LNCaP clone FGC (cell line): ENCODE results near the gene CC2D1B.

ENCODE experiments used
- DNase-seq: peaks from one replicate; pipeline ENCODE4 v3.0.0-alpha.2; 2011; ENCODE audit warnings: low read depth
- H3K4me3 ChIP-seq: 2 replicates; pipeline ENCODE4 v1.5.1; 2011; ENCODE audit warnings: mild to moderate bottlenecking, low read depth, low read length, control low read depth
- CTCF ChIP-seq: IDR thresholded peaks from 2 replicates; pipeline ENCODE4 v1.5.1; 2012; ENCODE audit warnings: mild to moderate bottlenecking; ENCODE audit not compliant: control insufficient read depth, insufficient read depth; ENCODE audit errors: extremely low read depth

Gene CC2D1B

GRCh38 chr1:52306227-52307006 is 59.6 kb downstream of the CC2D1B start:
- no peak overlapping the region for H3K4me3 ChIP-seq
- DNase-seq: no peak
- no peak for TF ChIP-seq CTCF

DNA sequence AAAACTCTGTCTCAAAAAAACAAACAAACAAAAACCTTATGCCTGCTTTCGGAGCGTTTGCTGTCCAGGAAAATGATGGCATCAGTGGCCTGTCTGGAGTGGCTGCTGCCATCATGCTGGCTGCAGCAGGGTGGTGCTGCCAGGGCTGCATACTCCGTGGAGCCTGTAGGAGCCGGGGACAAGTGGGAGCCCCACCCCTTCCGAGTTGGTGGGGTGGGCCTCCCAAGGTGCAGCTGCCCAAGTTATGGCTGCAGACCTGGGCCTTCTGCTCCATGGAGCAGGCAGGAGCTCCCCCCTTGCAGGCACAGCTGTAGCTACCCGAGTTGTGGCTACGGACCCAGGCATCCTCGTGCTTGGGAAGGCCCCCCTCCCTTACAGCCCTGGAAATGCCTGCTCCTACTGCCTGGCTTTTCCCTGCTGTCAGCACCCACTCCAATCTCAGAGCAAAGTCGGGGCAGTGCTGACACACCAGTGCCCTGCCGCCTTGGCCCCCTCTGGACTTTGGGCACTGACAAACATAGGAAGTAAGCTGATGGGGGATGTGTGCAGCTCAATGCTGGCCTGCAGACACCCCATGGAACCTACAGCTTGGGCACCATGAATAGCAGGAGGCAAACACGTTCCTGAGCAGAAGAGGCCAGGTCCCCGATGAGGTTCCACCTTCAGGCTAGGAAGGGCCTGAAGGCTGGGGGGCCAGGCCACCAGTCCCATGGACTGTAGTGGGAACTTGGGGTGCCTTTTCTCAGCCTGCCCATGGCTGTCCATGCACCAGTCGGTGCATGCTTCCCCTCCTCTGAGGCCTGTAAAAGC is 60.4 kb downstream of the CC2D1B start:
- TF ChIP-seq CTCF: no peak
- DNase-seq: no peak
- no peak overlapping the region for H3K4me3 ChIP-seq
